Muscle of back (tissue), 13 donors: Measurements from ENCODE around the gene CRABP2. TPM values are rescaled to one million over a fixed set of nuclear protein-coding genes. Genes with fewer than 3 reads are reported as not detected.
A peak's percentile ranks its signal among the peaks of the same experiment; 100 is the strongest.

Experiments
- DNase-seq, 3 donors: peaks; one replicate each; pipeline versions ENCODE4 v3.0.0 to v3.0.0-alpha.2; 2013
- long read RNA-seq, 9 donors: transcript quantifications; one replicate each; lab custom pipeline, GENCODE V29; 2026
- polyA plus RNA-seq, 10 donors: library from polyadenylated mRNA; unstranded; fragments of 120-200 nt; gene quantifications; one replicate each; pipeline ENCODE4 v1.2.1, GENCODE V29; 2013; ENCODE audit not compliant: insufficient read length in 10 of 10

The CRABP2 gene
- polyA plus RNA-seq = 100 to 1,000 TPM; 191 to 363 (median 287) TPM
- long read RNA-seq, donor 1, transcript CRABP2-203 (4 exons, 992 nt) = major isoform, 160 of 246 reads
- long read RNA-seq, donor 1, partial matches to known transcripts = 81 of 246 reads
- long read RNA-seq, donor 1, other reads (novel, unspliced or antisense) = 0 of 246 reads
- long read RNA-seq, donor 2, transcript CRABP2-203 (4 exons, 992 nt) = major isoform, 125 of 174 reads
- long read RNA-seq, donor 2, partial matches to known transcripts = 39 of 174 reads
- long read RNA-seq, donor 2, other reads (novel, unspliced or antisense) = 6 of 174 reads
- long read RNA-seq, donor 3 = 0 reads
- long read RNA-seq, donor 4, transcript CRABP2-203 (4 exons, 992 nt) = major isoform, 73 of 189 reads
- long read RNA-seq, donor 4, transcript CRABP2-204 (5 exons, 1,033 nt) = minor isoform, 5 of 189 reads
- long read RNA-seq, donor 4, partial matches to known transcripts = 106 of 189 reads
- long read RNA-seq, donor 4, other reads (novel, unspliced or antisense) = 5 of 189 reads
- long read RNA-seq, donor 5, transcript CRABP2-203 (4 exons, 992 nt) = major isoform, 154 of 186 reads
- long read RNA-seq, donor 5, partial matches to known transcripts = 20 of 186 reads
- long read RNA-seq, donor 5, other reads (novel, unspliced or antisense) = 11 of 186 reads
- long read RNA-seq, donor 6, transcript CRABP2-204 (5 exons, 1,033 nt) = minor isoform, 7 of 278 reads
- long read RNA-seq, donor 6, transcript CRABP2-203 (4 exons, 992 nt) = major isoform, 165 of 278 reads
- long read RNA-seq, donor 6, partial matches to known transcripts = 105 of 278 reads
- long read RNA-seq, donor 6, other reads (novel, unspliced or antisense) = 0 of 278 reads
- long read RNA-seq, donor 7, transcript CRABP2-203 (4 exons, 992 nt) = major isoform, 88 of 225 reads
- long read RNA-seq, donor 7, partial matches to known transcripts = 130 of 225 reads
- long read RNA-seq, donor 7, other reads (novel, unspliced or antisense) = 5 of 225 reads
- long read RNA-seq, donor 8, transcript CRABP2-203 (4 exons, 992 nt) = major isoform, 72 of 137 reads
- long read RNA-seq, donor 8, partial matches to known transcripts = 64 of 137 reads
- long read RNA-seq, donor 8, other reads (novel, unspliced or antisense) = 0 of 137 reads
- long read RNA-seq, donor 9, transcript CRABP2-203 (4 exons, 992 nt) = major isoform, 25 of 25 reads
- long read RNA-seq, donor 9, partial matches to known transcripts = 0 of 25 reads
- long read RNA-seq, donor 9, other reads (novel, unspliced or antisense) = 0 of 25 reads

- peak; percentile 68 to 95 (median 78) for DNase-seq
Measured at GRCh38 chr1:156705321-156705917, at the start of gene CRABP2. CRABP2 (minus strand) TSS chr1:156705583; CDS start chr1:156705446, 137 bp downstream.

GRCh38 chr1:156754219-156754618 lies 48.8 kb upstream of the CRABP2 start:
- DNase-seq = peak in 1 of 3 donors; percentile 26

- peak in 1 of 3 donors; percentile 38 for DNase-seq
Measured at GRCh38 chr1:156752843-156753482, 47.6 kb upstream of the CRABP2 start.

GRCh38 chr1:156751757-156752481 lies 46.5 kb upstream of the CRABP2 start:
- DNase-seq = peak; percentile 98

GRCh38 chr1:156751451-156751756 lies 46.0 kb upstream of the CRABP2 start, which contains the start of gene HDGF:
HDGF (minus strand) TSS chr1:156751675; CDS start chr1:156751429, 246 bp downstream.
- DNase-seq = no peak

- DNase-seq = peak in 1 of 3 donors; percentile 72
Measured at GRCh38 chr1:156750711-156751450, 45.5 kb upstream of the CRABP2 start.

- peak in 1 of 3 donors; percentile 38 for DNase-seq
Measured at GRCh38 chr1:156750191-156750672, 44.8 kb upstream of the CRABP2 start.

GRCh38 chr1:156749419-156750118 lies 44.2 kb upstream of the CRABP2 start:
- peak in 1 of 3 donors; percentile 34 for DNase-seq

GRCh38 chr1:156748670-156749418 lies 43.5 kb upstream of the CRABP2 start:
- peak in 1 of 3 donors; percentile 73 for DNase-seq

- no peak for DNase-seq
Measured at GRCh38 chr1:156747742-156748669, 42.6 kb upstream of the CRABP2 start.

GRCh38 chr1:156746728-156747631 lies 41.6 kb upstream of the CRABP2 start:
- DNase-seq = peak; percentile 93 to 96 (median 94)

GRCh38 chr1:156746406-156746727 lies 41.0 kb upstream of the CRABP2 start:
- DNase-seq = no peak

GRCh38 chr1:156745881-156746280 lies 40.5 kb upstream of the CRABP2 start:
- DNase-seq = no peak

GRCh38 chr1:156744786-156745419 lies 39.5 kb upstream of the CRABP2 start:
- no peak for DNase-seq

- no peak for DNase-seq
Measured at GRCh38 chr1:156744344-156744743, 39.0 kb upstream of the CRABP2 start.
